Measurements from ENCODE around the gene CRABP2.

GRCh38 chr1:156748670-156749418 lies 43.5 kb upstream of the CRABP2 start:
- TF ChIP-seq EZH2 (IDR thresholded peaks at IDR 0.05; ENCODE audit: borderline replicate concordance, low read depth, low read length, severe bottlenecking) (no peak), CTCF (IDR thresholded peaks at IDR 0.05; ENCODE audit: extremely low read depth in 1 of 2, insufficient read depth in 1 of 2, low read depth in 1 of 2, low read length in 2 of 2) (no peak), POLR2A (IDR thresholded peaks at IDR 0.05; ENCODE audit: low read depth, low read length) (no peak)

Data from endothelial cell of umbilical vein (primary cell).